AG10803 (cell line): Measurements from ENCODE around the gene LTB4R2.
"Not testable (repeated sequence)": the region's sequence is repeated elsewhere in the genome, so short reads cannot be mapped to it uniquely, and the experiment has no call there.

ENCODE experiments used
- DNase-seq: peaks from one replicate; pipeline ENCODE4 v3.0.0; 2010; ENCODE audit warnings: low read depth
- H3K4me3 ChIP-seq: 2 replicates; pipeline ENCODE4 v1.5.1; 2011; ENCODE audit warnings: mild to moderate bottlenecking, low read length, control low read depth
- CTCF ChIP-seq: conservative IDR thresholded peaks from 2 replicates; pipeline ENCODE4 v1.5.1; 2011; ENCODE audit warnings: mild to moderate bottlenecking, low read length, control low read depth, inconsistent platforms

The LTB4R2 gene

GRCh38 chr14:24343795-24344660 is 34.1 kb downstream of the LTB4R2 start:
- TF ChIP-seq CTCF: no peak
- DNase-seq: no peak
- H3K4me3 ChIP-seq: no peak overlapping the region

- no peak for TF ChIP-seq CTCF
- DNase-seq: no peak
- H3K4me3 ChIP-seq: no peak overlapping the region
Measured at GRCh38 chr14:24347134-24347533, 37.2 kb downstream of the LTB4R2 start.

GRCh38 chr14:24348186-24348585 is 38.2 kb downstream of the LTB4R2 start:
- no peak for TF ChIP-seq CTCF
- no peak for DNase-seq

GRCh38 chr14:24349742-24350141 is 39.8 kb downstream of the LTB4R2 start:
- TF ChIP-seq CTCF: no peak
- no peak overlapping the region for H3K4me3 ChIP-seq
- no peak for DNase-seq

More at GRCh38 chr14:24348186-24348585, 38.2 kb downstream of the LTB4R2 start:
- no peak overlapping the region for H3K4me3 ChIP-seq

- no peak overlapping the region for H3K4me3 ChIP-seq
- peak; percentile 69 for DNase-seq
- no peak; the same call in 1 of the 2 replicates for TF ChIP-seq CTCF
Measured at GRCh38 chr14:24351517-24351916, 41.6 kb downstream of the LTB4R2 start.

GRCh38 chr14:24353559-24354481 is 43.9 kb downstream of the LTB4R2 start:
- peak; percentile 69 for DNase-seq
- no peak for TF ChIP-seq CTCF
- no peak overlapping the region for H3K4me3 ChIP-seq

- not testable (repeated sequence) for DNase-seq, H3K4me3 ChIP-seq
Measured at GRCh38 chr14:24354482-24354825, 44.5 kb downstream of the LTB4R2 start.
